Esophagus muscularis mucosa (tissue), 4 donors: Measurements from ENCODE around the gene SNX1.

Experiments
- EP300 ChIP-seq: sonication (generic); formaldehyde crosslinking; IDR thresholded peaks from one replicate; pipeline ENCODE4 v1.6.1; 2017; ENCODE audit warnings: antibody characterized with exemption
- POLR2A ChIP-seq: fragments of 450-650 bp; IDR thresholded peaks from one replicate; pipeline ENCODE4 v1.6.1; 2017; ENCODE audit warnings: antibody characterized with exemption, moderate library complexity, mild to moderate bottlenecking, low read depth
- TF ChIP-seq, protein P1 (sequence below), 3 experiments: fragments of 200-600 bp in 2 of 3; fragments of 450-650 bp in 1 of 3; sonication (generic) in 2 of 3; IDR thresholded peaks; one replicate each; pipeline ENCODE4 v1.5.1; 2017 to 2019; ENCODE audit warnings: antibody characterized with exemption in 3 of 3, mild to moderate bottlenecking in 2 of 3, moderate library complexity in 1 of 3

DNA sequence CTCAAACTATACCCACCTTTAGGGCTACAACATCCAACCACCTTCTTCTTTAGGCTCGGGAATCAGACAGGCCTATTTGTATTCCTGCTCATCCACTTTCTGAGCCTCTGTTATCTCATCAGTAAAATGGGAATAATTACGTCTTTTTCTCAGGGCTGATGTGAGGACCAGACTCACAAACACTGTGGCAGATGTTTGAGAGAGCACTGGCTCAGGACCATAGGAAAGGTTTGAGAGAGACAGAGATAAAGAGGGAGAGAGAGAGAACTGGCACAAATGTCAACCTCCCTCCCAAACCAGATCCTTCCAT lies 44.7 kb upstream of the SNX1 start:
- TF ChIP-seq, protein P1, sequence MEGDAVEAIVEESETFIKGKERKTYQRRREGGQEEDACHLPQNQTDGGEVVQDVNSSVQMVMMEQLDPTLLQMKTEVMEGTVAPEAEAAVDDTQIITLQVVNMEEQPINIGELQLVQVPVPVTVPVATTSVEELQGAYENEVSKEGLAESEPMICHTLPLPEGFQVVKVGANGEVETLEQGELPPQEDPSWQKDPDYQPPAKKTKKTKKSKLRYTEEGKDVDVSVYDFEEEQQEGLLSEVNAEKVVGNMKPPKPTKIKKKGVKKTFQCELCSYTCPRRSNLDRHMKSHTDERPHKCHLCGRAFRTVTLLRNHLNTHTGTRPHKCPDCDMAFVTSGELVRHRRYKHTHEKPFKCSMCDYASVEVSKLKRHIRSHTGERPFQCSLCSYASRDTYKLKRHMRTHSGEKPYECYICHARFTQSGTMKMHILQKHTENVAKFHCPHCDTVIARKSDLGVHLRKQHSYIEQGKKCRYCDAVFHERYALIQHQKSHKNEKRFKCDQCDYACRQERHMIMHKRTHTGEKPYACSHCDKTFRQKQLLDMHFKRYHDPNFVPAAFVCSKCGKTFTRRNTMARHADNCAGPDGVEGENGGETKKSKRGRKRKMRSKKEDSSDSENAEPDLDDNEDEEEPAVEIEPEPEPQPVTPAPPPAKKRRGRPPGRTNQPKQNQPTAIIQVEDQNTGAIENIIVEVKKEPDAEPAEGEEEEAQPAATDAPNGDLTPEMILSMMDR (IDR thresholded peaks at IDR 0.05) = no peak
- TF ChIP-seq POLR2A = no peak
- TF ChIP-seq EP300 = no peak
